ENCODE measurements around the gene ZXDC. TPM values are rescaled to one million over a fixed set of nuclear protein-coding genes. Genes with fewer than 3 reads are reported as not detected.

ZXDC gene
- total and polyA plus RNA-seq, 2 donors (not counting 1 experiment from before 2014, with no cell fraction given), result 38.9 to 70.9 TPM

- H3K9me3 ChIP-seq (ENCODE audit: control extremely low read depth in 1 of 3, control insufficient read depth in 2 of 3, insufficient read depth in 1 of 3, low read length in 2 of 3), result no peaks in the 10 kb centered on the region
- DNase-seq (no peak), ATAC-seq (ENCODE audit: low read depth) (no peak)
- H3K79me2 ChIP-seq (ENCODE audit: control insufficient read depth, insufficient read depth, low read length), result no peaks in the 10 kb centered on the region
- ChIA-PET POLR2A (no interaction called here), CTCF (no interaction called here)
- Mint-ChIP-seq H3K27ac (no peak overlapping the region), H3K4me1 (no peaks in the 10 kb centered on the region), H3K9me3 (ENCODE audit: insufficient read depth) (no peaks in the 10 kb centered on the region), H3K27me3 (no peaks in the 10 kb centered on the region), H3K4me3 (no peak overlapping the region)
- H3K9ac ChIP-seq (ENCODE audit: low read length), result no peak overlapping the region
- H3K4me2 ChIP-seq (replicated peaks; ENCODE audit: low read depth, low read length, poor library complexity, severe bottlenecking), result no peak overlapping the region
- 100% methylated on average over 3 of the region's 8 CpGs for WGBS (ENCODE audit: insufficient coverage)
- H3K27ac ChIP-seq (ENCODE audit: low read length in 2 of 2), result no peak overlapping the region
- intact Hi-C loops (cut with micrococcal nuclease), result no loop called here
- TF ChIP-seq EZH2 (IDR thresholded peaks at IDR 0.05; ENCODE audit: borderline replicate concordance, insufficient read depth, low read depth, low read length, poor library complexity, severe bottlenecking), result no peak
- H3K4me3 ChIP-seq (ENCODE audit: control extremely low read depth in 1 of 5, extremely low read depth in 1 of 5, insufficient read depth in 1 of 5, low read depth in 2 of 5, low read length in 4 of 5), result no peak overlapping the region
- H3K27me3 ChIP-seq (replicated peaks in 1 of 4; ENCODE audit: control extremely low read depth in 1 of 4, control insufficient read depth in 3 of 4, insufficient read depth in 4 of 4, low read length in 3 of 4), result peaks cover 0 to 5% (median 0%) of the 10 kb centered on the region in 4 experiments
- H3K36me3 ChIP-seq (replicated peaks in 1 of 2; ENCODE audit: control extremely low read depth in 1 of 2, control insufficient read depth in 1 of 2, extremely low read depth in 1 of 2, insufficient read depth in 2 of 2, low read length in 1 of 2), result no peaks in the 10 kb centered on the region
- H4K20me1 ChIP-seq (ENCODE audit: control insufficient read depth, insufficient read depth, low read length, poor library complexity, severe bottlenecking), result no peaks in the 10 kb centered on the region
- H3K4me1 ChIP-seq (ENCODE audit: control insufficient read depth in 2 of 2, insufficient read depth in 2 of 2, low read length in 2 of 2), result no peaks in the 10 kb centered on the region
- H2AFZ ChIP-seq (ENCODE audit: insufficient read depth, low read depth, low read length, poor library complexity, severe bottlenecking), result no peak overlapping the region
Observed at GRCh38 chr3:126515066-126515706, 39.5 kb upstream of the ZXDC start.

- DNase-seq, result no peak
- Histone ChIP-seq H3K79me2 (ENCODE audit: control insufficient read depth, insufficient read depth, low read length) (no peaks in the 10 kb centered on the region), H3K4me1 (ENCODE audit: control insufficient read depth in 2 of 2, insufficient read depth in 2 of 2, low read length in 2 of 2) (no peaks in the 10 kb centered on the region), H3K9me3 (ENCODE audit: control extremely low read depth in 1 of 3, control insufficient read depth in 2 of 3, insufficient read depth in 1 of 3, low read length in 2 of 3) (no peaks in the 10 kb centered on the region), H3K9ac (ENCODE audit: low read length) (no peak overlapping the region), H3K36me3 (replicated peaks in 1 of 2; ENCODE audit: control extremely low read depth in 1 of 2, control insufficient read depth in 1 of 2, extremely low read depth in 1 of 2, insufficient read depth in 2 of 2, low read length in 1 of 2) (no peaks in the 10 kb centered on the region), H4K20me1 (ENCODE audit: control insufficient read depth, insufficient read depth, low read length, poor library complexity, severe bottlenecking) (no peaks in the 10 kb centered on the region), H3K27ac (ENCODE audit: low read length in 2 of 2) (no peak overlapping the region), H3K4me2 (replicated peaks; ENCODE audit: low read depth, low read length, poor library complexity, severe bottlenecking) (no peak overlapping the region), H3K4me3 (ENCODE audit: control extremely low read depth in 1 of 5, extremely low read depth in 1 of 5, insufficient read depth in 1 of 5, low read depth in 2 of 5, low read length in 4 of 5) (no peak overlapping the region), H2AFZ (ENCODE audit: insufficient read depth, low read depth, low read length, poor library complexity, severe bottlenecking) (no peak overlapping the region), H3K27me3 (replicated peaks in 1 of 4; ENCODE audit: control extremely low read depth in 1 of 4, control insufficient read depth in 3 of 4, insufficient read depth in 4 of 4, low read length in 3 of 4) (peaks cover 0 to 2% (median 0%) of the 10 kb centered on the region in 4 experiments)
- TF ChIP-seq CTCF (IDR thresholded peaks at IDR 0.05) (no peak), EZH2 (IDR thresholded peaks at IDR 0.05; ENCODE audit: borderline replicate concordance, insufficient read depth, low read depth, low read length, poor library complexity, severe bottlenecking) (no peak)
- no peak for ATAC-seq (ENCODE audit: low read depth)
- H3K27me3 Mint-ChIP-seq, result no peaks in the 10 kb centered on the region
- 98% methylated on average over 11 of the region's 11 CpGs for WGBS (ENCODE audit: insufficient coverage)
- no peak overlapping the region for H3K27ac Mint-ChIP-seq
- intact Hi-C loops (cut with micrococcal nuclease), result no loop called here
- H3K4me1 Mint-ChIP-seq, result no peaks in the 10 kb centered on the region
- POLR2A ChIA-PET, result no interaction called here
- no peaks in the 10 kb centered on the region for H3K9me3 Mint-ChIP-seq (ENCODE audit: insufficient read depth)
- CTCF ChIA-PET, result interaction anchor here (1.2 kb wide), 1 partner anchor 1033 kb away, joined by 3 read pairs; no protein-coding TSS in a partner anchor
- no peak overlapping the region for H3K4me3 Mint-ChIP-seq
Observed at GRCh38 chr3:126514161-126514560, 38.5 kb upstream of the ZXDC start.
